H9 (cell line): Measurements from ENCODE around the gene GPD1L. TPM values are rescaled to one million over a fixed set of nuclear protein-coding genes. Genes with fewer than 3 reads are reported as not detected.

Source experiments
- DNase-seq: peaks from one replicate; pipeline ENCODE4 v3.0.0-alpha.2; 2017
- H2AFZ ChIP-seq: one replicate; pipeline ENCODE4 v1.6.1; 2013; ENCODE audit warnings: mild to moderate bottlenecking, low read length, control low read depth, moderate library complexity
- H2AK5ac ChIP-seq: 2 replicates; pipeline ENCODE4 v1.6.1; 2013; ENCODE audit warnings: low read length, control low read depth, mixed read lengths; ENCODE audit not compliant: insufficient read length
- H2BK120ac ChIP-seq: one replicate; pipeline ENCODE4 v1.6.1; 2013; ENCODE audit warnings: low read depth, mild to moderate bottlenecking, low read length, control low read depth, inconsistent platforms; ENCODE audit not compliant: poor library complexity, severe bottlenecking
- H2BK12ac ChIP-seq: 2 replicates; pipeline ENCODE4 v1.6.1; 2013; ENCODE audit warnings: low read length, control low read depth, mixed read lengths, low read depth; ENCODE audit not compliant: insufficient read length
- H2BK15ac ChIP-seq: 2 replicates; pipeline ENCODE4 v1.6.1; 2013; ENCODE audit warnings: low read depth, low read length, control low read depth
- H2BK20ac ChIP-seq: one replicate; pipeline ENCODE4 v1.6.1; 2013; ENCODE audit warnings: low read depth, mild to moderate bottlenecking, low read length, control low read depth, inconsistent platforms; ENCODE audit not compliant: poor library complexity, severe bottlenecking
- H2BK5ac ChIP-seq: 2 replicates; pipeline ENCODE4 v1.6.1; 2013; ENCODE audit warnings: low read length, control low read depth, mixed read lengths; ENCODE audit not compliant: insufficient read length
- H3K14ac ChIP-seq: 2 replicates; pipeline ENCODE4 v1.6.1; 2013; ENCODE audit warnings: low read length, control low read depth; ENCODE audit not compliant: insufficient read depth
- H3K18ac ChIP-seq: 2 replicates; pipeline ENCODE4 v1.6.1; 2013; ENCODE audit warnings: low read depth, mild to moderate bottlenecking, mixed read lengths, low read length, control low read depth; ENCODE audit not compliant: insufficient read length
- H3K23ac ChIP-seq: 2 replicates; pipeline ENCODE4 v1.6.1; 2013; ENCODE audit warnings: low read length, control low read depth, mixed read lengths, low read depth; ENCODE audit not compliant: insufficient read length
- H3K23me2 ChIP-seq: 2 replicates; pipeline ENCODE4 v1.6.1; 2013; ENCODE audit warnings: low read depth, mild to moderate bottlenecking, mixed read lengths, low read length, control low read depth; ENCODE audit not compliant: insufficient read length, poor library complexity, severe bottlenecking
- H3K27ac ChIP-seq: 2 replicates; pipeline ENCODE4 v1.5.1; 2013; ENCODE audit warnings: low read length, control low read depth, mixed read lengths, low read depth; ENCODE audit not compliant: insufficient read length
- H3K27me3 ChIP-seq: 2 replicates; pipeline ENCODE4 v1.6.1; 2013; ENCODE audit warnings: low read length, control low read depth, inconsistent platforms; ENCODE audit not compliant: insufficient read depth
- H3K4ac ChIP-seq: 2 replicates; pipeline ENCODE4 v1.6.1; 2013; ENCODE audit warnings: low read depth, mild to moderate bottlenecking, control low read depth, inconsistent platforms, low read length, moderate library complexity
- H3K4me1 ChIP-seq: 2 replicates; pipeline ENCODE4 v1.6.1; 2013; ENCODE audit warnings: low read length, control low read depth, inconsistent platforms; ENCODE audit not compliant: insufficient read depth
- H3K4me2 ChIP-seq: 2 replicates; pipeline ENCODE4 v1.6.1; 2013; ENCODE audit warnings: low read length, control low read depth, mixed read lengths; ENCODE audit not compliant: insufficient read length, insufficient read depth
- H3K56ac ChIP-seq: 2 replicates; pipeline ENCODE4 v1.6.1; 2013; ENCODE audit warnings: low read depth, mild to moderate bottlenecking, mixed read lengths, low read length, control low read depth; ENCODE audit not compliant: insufficient read length
- H3K79me1 ChIP-seq: 2 replicates; pipeline ENCODE4 v1.6.1; 2013; ENCODE audit warnings: low read depth, mild to moderate bottlenecking, moderate library complexity, low read length, control low read depth, inconsistent platforms; ENCODE audit not compliant: insufficient read depth, poor library complexity, severe bottlenecking
- H3K79me2 ChIP-seq: 2 replicates; pipeline ENCODE4 v1.6.1; 2013; ENCODE audit warnings: low read length, control low read depth, inconsistent platforms; ENCODE audit not compliant: insufficient read depth
- H3K9ac ChIP-seq: 2 replicates; pipeline ENCODE4 v1.6.1; 2013; ENCODE audit warnings: low read length, control low read depth, mixed read lengths; ENCODE audit not compliant: insufficient read length; ENCODE audit errors: extremely low read depth
- H3K9me3 ChIP-seq: one replicate; pipeline ENCODE4 v1.6.1; 2013; ENCODE audit warnings: low read depth, low read length, inconsistent platforms; ENCODE audit not compliant: control insufficient read depth
- H3T11ph ChIP-seq: one replicate; pipeline ENCODE4 v1.6.1; 2013; ENCODE audit warnings: mild to moderate bottlenecking, low read length, control low read depth, inconsistent platforms
- H4K20me1 ChIP-seq: one replicate; pipeline ENCODE4 v1.6.1; 2013; ENCODE audit not compliant: control insufficient read depth, insufficient read length, insufficient read depth
- H4K5ac ChIP-seq: 2 replicates; pipeline ENCODE4 v1.6.1; 2013; ENCODE audit warnings: low read depth, mild to moderate bottlenecking, mixed read lengths, low read length, control low read depth; ENCODE audit not compliant: insufficient read length
- H4K8ac ChIP-seq: replicated peaks from 2 replicates; pipeline ENCODE4 v1.6.1; 2013; ENCODE audit warnings: low read length, control low read depth, mixed read lengths, low read depth; ENCODE audit not compliant: insufficient read length
- H4K91ac ChIP-seq: 2 replicates; pipeline ENCODE4 v1.6.1; 2013; ENCODE audit warnings: low read depth, mild to moderate bottlenecking, moderate library complexity, mixed read lengths, low read length, control low read depth; ENCODE audit not compliant: insufficient read length
- H3K27ac Mint-ChIP-seq, 3 experiments: 2 replicates in 2 of 3; 3 replicates in 1 of 3; pipeline ENCODE4 v1.8.0; 2020 to 2021; ENCODE audit warnings: mixed read lengths in 3 of 3, mild to moderate bottlenecking in 1 of 3, moderate library complexity in 1 of 3
- H3K27me3 Mint-ChIP-seq: 2 replicates; pipeline ENCODE4 v1.8.0; 2021; ENCODE audit warnings: low read depth, mild to moderate bottlenecking, moderate library complexity, mixed read lengths
- H3K36me3 Mint-ChIP-seq, 3 experiments: 2 replicates in 2 of 3; 3 replicates in 1 of 3; pipeline ENCODE4 v1.8.0; 2020 to 2021; ENCODE audit warnings: low read depth in 3 of 3, mixed read lengths in 3 of 3; ENCODE audit not compliant: insufficient read depth in 1 of 3
- H3K4me1 Mint-ChIP-seq, 2 experiments: 2 replicates each; pipeline ENCODE4 v1.8.0; 2020; ENCODE audit warnings: mixed read lengths in 2 of 2
- H3K4me3 Mint-ChIP-seq, 2 experiments: 2 replicates in 1 of 2; 3 replicates in 1 of 2; pipeline ENCODE4 v1.8.0; 2020 to 2021; ENCODE audit warnings: mild to moderate bottlenecking in 2 of 2, mixed read lengths in 2 of 2, moderate library complexity in 1 of 2
- H3K9me3 Mint-ChIP-seq, 2 experiments: 2 replicates in 1 of 2; 3 replicates in 1 of 2; pipeline ENCODE4 v1.8.0; 2020; ENCODE audit warnings: mild to moderate bottlenecking in 2 of 2, mixed read lengths in 2 of 2, moderate library complexity in 1 of 2
- WGBS: extraction: QIAGEN DNeasy Blood & Tissue Kit; methylation state at CpG from one replicate; pipeline ENCODE4 v1.1.7; 2013; ENCODE audit warnings: missing lambda C conversion rate, low lambda C conversion rate, mixed read lengths; ENCODE audit not compliant: insufficient read length; ENCODE audit errors: extremely low coverage; 5-methylcytosine and 5-hydroxymethylcytosine counted together
- total RNA-seq: library from RNA; stranded (reverse); gene quantifications from 2 replicates; pipeline ENCODE4 v1.2.1, GENCODE V29; 2021
- TF ChIP-seq, protein P1 (sequence below): fragments of 200-600 bp; sonication (generic); conservative IDR thresholded peaks from 3 replicates; pipeline ENCODE4 v1.8.0; 2021; ENCODE audit warnings: antibody characterized with exemption, mild to moderate bottlenecking

The GPD1L gene
- total RNA-seq, 1 experiment from 2014 or later: 3.7 TPM

DNA sequence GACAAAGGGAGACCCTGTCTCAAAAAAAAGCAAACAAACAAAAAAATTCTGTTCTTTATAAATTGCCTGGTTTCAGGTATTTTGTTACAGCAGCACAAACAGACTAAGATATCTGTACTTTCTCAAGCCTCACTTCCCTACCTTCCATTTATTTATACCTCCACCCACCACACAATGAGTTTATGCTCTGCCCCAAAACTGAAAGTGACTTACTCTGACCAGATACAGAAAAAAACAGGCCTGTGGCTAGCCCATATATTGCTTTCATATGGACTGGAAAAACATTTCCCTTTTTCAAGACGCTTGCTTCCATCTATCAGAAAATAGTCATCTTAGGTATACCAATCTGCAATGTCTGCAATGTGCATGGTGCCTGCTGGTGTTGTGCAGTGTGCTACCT, 8.7 kb upstream of the GPD1L start:
- no CpG with 5 or more reads among the region's 1 CpG for WGBS

More for the DNA sequence above, 8.7 kb upstream of the GPD1L start:
- no peak overlapping the region for H2BK20ac ChIP-seq
- Mint-ChIP-seq H3K4me1 (peaks cover 0 to 2% of the 10 kb centered on the region in 2 experiments; a peak in 1 of 4 replicates), H3K36me3 (peaks cover 9 to 16% (median 16%) of the 10 kb centered on the region in 3 experiments; a peak in 6 of 7 replicates), H3K9me3 (peaks cover 20 to 22% of the 10 kb centered on the region in 2 experiments), H3K4me3 (no peak overlapping the region), H3K27me3 (peaks cover 6% of the 10 kb centered on the region), H3K27ac (no peak overlapping the region)
- no peaks in the 10 kb centered on the region for H3K23me2 ChIP-seq
- no peak overlapping the region for H4K5ac ChIP-seq
- H4K91ac ChIP-seq: no peak overlapping the region
- no peaks in the 10 kb centered on the region for H3K27me3 ChIP-seq
- H2BK15ac ChIP-seq: no peak overlapping the region
- H4K8ac ChIP-seq: no peak overlapping the region
- no peak overlapping the region for H2AK5ac ChIP-seq
- no peaks in the 10 kb centered on the region for H4K20me1 ChIP-seq
- peaks cover 25% of the 10 kb centered on the region for H3K9me3 ChIP-seq
- H3K56ac ChIP-seq: no peak overlapping the region
- no peak overlapping the region for H3K23ac ChIP-seq
- H3K18ac ChIP-seq: no peak overlapping the region
- no peak overlapping the region for H3K4me2 ChIP-seq
- no peaks in the 10 kb centered on the region for H3K79me1 ChIP-seq
- H2BK120ac ChIP-seq: no peak overlapping the region
- H3K9ac ChIP-seq: no peak overlapping the region
- H3T11ph ChIP-seq: no peak overlapping the region
- H3K27ac ChIP-seq: no peak overlapping the region
- no peak overlapping the region for H2AFZ ChIP-seq
- H2BK12ac ChIP-seq: no peak overlapping the region
- no peak overlapping the region for H3K4ac ChIP-seq
- no peak overlapping the region for H2BK5ac ChIP-seq
- H3K4me1 ChIP-seq: no peaks in the 10 kb centered on the region
- no peak for DNase-seq
- H3K79me2 ChIP-seq: no peaks in the 10 kb centered on the region
- TF ChIP-seq, protein P1, sequence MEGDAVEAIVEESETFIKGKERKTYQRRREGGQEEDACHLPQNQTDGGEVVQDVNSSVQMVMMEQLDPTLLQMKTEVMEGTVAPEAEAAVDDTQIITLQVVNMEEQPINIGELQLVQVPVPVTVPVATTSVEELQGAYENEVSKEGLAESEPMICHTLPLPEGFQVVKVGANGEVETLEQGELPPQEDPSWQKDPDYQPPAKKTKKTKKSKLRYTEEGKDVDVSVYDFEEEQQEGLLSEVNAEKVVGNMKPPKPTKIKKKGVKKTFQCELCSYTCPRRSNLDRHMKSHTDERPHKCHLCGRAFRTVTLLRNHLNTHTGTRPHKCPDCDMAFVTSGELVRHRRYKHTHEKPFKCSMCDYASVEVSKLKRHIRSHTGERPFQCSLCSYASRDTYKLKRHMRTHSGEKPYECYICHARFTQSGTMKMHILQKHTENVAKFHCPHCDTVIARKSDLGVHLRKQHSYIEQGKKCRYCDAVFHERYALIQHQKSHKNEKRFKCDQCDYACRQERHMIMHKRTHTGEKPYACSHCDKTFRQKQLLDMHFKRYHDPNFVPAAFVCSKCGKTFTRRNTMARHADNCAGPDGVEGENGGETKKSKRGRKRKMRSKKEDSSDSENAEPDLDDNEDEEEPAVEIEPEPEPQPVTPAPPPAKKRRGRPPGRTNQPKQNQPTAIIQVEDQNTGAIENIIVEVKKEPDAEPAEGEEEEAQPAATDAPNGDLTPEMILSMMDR: no peak
- no peak overlapping the region for H3K14ac ChIP-seq
